Astrocyte of the spinal cord (primary cell): ENCODE results near the gene PDS5B.

Experiments used
- DNase-seq: peaks from one replicate; pipeline ENCODE4 v3.0.0; 2011; ENCODE audit warnings: low read depth, low spot score
- H3K4me3 ChIP-seq: 2 replicates; pipeline ENCODE4 v1.5.1; 2011; ENCODE audit warnings: low read depth, mild to moderate bottlenecking, low read length, moderate library complexity
- CTCF ChIP-seq: IDR thresholded peaks from 2 replicates; pipeline ENCODE4 v1.5.1; 2012; ENCODE audit warnings: low read depth, mild to moderate bottlenecking, low read length, inconsistent platforms
- in situ Hi-C: cut with HindIII; loops from 2 replicates; pipeline ENCODE4 v1.10.0; 2017; ENCODE audit warnings: low sequenced_read_pairs

PDS5B gene

GRCh38 chr13:32610538-32610937, 24.3 kb downstream of the PDS5B start:
- no peak for TF ChIP-seq CTCF
- DNase-seq = no peak
- in situ Hi-C loops = no loop called here
- H3K4me3 ChIP-seq = no peak overlapping the region

DNA sequence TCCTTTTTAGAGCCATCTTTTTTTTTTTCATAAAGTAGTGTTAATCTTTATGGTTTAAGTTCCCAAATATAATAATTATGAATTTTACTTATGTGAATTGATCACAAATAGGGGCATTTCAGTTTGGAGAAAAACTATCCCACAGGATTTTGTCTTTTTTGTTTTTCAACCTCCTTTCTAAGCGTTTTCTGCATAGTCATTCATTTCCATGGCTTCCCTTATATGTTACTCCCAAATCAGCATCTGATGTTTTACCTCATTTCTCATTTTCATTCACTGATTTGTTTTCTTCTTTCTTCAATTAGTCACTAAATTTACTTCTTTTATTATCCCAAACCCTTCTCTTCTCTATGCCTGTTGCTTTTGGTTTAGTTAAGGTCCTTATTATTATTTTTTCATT, 24.7 kb downstream of the PDS5B start:
- DNase-seq = no peak
- in situ Hi-C loops = no loop called here
- H3K4me3 ChIP-seq = no peak overlapping the region
- no peak for TF ChIP-seq CTCF

DNA sequence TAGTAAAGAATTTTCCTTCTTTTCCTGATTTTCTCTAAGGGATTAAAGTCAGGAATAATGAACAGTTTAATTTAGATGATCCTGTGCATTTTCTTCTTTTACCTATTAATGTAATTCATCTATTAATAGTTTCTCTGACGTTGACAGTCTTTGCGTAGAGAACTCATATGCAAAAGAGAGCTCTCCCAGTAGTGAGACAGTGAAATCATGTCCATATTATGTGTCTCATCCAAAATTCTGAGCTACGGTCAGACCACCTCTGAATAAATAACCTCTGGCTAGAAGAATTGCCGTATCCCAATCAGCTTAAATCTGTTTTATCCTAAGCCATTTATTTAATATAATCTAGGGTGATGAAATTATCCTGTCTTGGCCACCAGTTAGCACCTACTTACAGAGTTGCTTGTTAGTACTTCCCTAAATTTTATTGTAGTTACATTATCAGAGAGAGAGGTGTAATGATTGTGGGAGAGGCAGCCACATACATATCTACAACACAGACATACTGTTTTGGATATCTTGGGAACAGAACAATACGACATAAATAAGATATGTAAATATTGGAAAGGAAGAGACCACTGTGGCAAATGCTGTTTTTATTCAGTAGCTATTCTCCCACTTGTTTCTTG, 30.7 kb downstream of the PDS5B start:
- in situ Hi-C loops = no loop called here
- no peak overlapping the region for H3K4me3 ChIP-seq
- DNase-seq = no peak
- TF ChIP-seq CTCF = no peak

- TF ChIP-seq CTCF = no peak
- in situ Hi-C loops = no loop called here
- no peak for DNase-seq
- H3K4me3 ChIP-seq = no peak overlapping the region
Observed at GRCh38 chr13:32622827-32623226, 36.6 kb downstream of the PDS5B start.

DNA sequence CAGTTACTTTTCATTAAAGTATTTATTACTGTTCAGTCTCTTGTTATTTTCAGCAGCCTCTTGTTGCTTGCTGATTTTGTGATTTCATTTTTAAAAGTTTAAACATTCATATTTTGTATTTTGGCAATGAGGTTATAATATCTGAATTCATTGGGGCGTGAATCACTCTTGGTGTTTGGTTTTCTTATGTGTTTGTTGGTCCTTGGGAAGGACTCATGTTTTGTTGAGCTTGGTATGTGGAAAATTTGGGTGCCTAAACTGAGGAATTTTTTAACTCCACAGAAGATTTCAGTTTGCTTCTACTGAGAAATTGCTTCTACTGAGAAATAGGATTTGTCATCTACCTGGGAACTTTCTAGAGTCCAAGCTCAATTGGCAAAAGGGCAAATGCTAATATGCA, 38.2 kb downstream of the PDS5B start:
- DNase-seq = no peak
- H3K4me3 ChIP-seq = no peak overlapping the region
- TF ChIP-seq CTCF = no peak
- in situ Hi-C loops = no loop called here

DNA sequence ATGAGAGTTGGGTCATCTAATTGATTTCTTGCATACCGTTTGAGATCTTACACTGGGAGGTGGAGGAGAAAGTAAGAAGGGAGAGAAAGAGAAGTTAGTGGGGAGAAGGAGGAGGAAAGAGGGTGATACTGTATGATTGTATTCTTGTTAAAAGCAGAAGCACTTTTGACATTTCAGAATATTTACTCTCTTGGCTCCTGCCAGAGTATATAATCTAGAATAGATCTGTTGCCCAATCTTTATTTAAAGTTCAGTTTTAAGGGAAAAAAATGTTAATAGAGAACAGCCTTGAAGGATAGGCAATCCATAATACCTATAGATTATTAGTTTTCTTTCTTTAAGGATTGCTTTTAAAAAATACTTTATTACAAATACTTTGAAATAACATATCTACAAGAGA, 41.5 kb downstream of the PDS5B start:
- in situ Hi-C loops = no loop called here
- DNase-seq = no peak
- no peak overlapping the region for H3K4me3 ChIP-seq
- TF ChIP-seq CTCF = no peak

DNA sequence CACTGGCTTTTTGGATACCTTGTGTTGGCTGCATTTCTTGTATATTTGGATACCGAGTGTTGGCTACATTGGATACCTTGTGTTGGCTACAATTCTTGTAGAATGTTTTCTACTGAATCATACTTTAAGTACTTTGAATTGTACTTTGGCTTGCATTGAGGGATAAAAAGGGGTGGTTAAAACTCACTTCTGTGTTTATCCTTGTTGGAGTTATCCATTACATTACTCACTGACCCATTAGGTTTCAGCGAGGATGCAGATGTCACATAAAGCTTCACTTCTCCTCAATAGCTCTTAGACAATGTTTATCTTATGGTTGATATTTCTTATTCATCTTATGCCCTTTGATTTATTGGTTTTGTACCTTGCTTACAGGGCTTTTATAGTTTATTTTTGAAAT, 43.1 kb downstream of the PDS5B start:
- no peak for DNase-seq
- TF ChIP-seq CTCF = no peak
- in situ Hi-C loops = no loop called here
- no peak overlapping the region for H3K4me3 ChIP-seq
